NCI-H2196 (cell line): ENCODE measurements around the gene MUC5B.
"Not testable (repeated sequence)": the region's sequence is repeated elsewhere in the genome, so short reads cannot be mapped to it uniquely, and the experiment has no call there.

Experiments used
- DNase-seq: peaks from one replicate; lab custom pipeline; 2025; ENCODE audit not compliant: unreplicated experiment; lab: John Stamatoyannopoulos, UW

Gene MUC5B

DNA sequence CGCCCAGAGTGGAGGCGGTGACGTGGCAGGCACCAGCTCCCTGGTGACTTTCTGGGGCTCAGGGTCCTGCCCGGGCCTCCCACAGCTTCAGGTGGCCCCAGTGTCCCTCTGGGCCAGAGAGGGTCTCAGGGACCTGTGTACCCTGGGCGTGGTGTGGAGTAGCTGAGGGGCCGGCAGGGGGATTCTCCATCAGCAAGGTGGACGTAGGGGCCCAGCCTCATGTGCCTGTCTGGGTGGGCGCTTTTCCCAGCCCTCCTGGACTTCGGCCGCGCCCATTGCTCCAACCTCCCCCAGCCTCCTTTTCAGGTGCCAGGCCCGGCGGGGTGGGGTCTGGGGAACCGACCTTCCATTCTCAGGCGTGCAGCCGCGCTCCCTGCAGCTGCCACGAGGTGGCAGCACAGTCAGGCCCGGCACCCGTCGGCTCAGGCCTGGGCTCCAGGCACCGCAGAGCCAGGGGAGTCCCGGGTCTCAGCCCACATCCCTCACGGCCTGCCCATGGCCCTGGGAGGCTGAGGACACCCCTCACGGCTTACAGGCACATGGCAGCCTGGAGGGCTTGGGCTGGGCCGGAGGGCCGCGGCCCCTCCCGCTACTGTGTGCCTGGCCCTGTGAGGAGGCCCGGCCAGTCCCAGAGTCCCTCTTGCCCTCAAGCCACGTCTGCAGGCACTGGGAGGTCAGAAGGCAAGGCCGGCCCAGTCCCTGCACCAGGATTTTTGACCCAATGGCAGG lies 19.9 kb upstream of the MUC5B start:
- peak; percentile 68 for DNase-seq

- DNase-seq: peak; percentile 20
Measured at GRCh38 chr11:1203505-1204271, 19.2 kb upstream of the MUC5B start.

DNA sequence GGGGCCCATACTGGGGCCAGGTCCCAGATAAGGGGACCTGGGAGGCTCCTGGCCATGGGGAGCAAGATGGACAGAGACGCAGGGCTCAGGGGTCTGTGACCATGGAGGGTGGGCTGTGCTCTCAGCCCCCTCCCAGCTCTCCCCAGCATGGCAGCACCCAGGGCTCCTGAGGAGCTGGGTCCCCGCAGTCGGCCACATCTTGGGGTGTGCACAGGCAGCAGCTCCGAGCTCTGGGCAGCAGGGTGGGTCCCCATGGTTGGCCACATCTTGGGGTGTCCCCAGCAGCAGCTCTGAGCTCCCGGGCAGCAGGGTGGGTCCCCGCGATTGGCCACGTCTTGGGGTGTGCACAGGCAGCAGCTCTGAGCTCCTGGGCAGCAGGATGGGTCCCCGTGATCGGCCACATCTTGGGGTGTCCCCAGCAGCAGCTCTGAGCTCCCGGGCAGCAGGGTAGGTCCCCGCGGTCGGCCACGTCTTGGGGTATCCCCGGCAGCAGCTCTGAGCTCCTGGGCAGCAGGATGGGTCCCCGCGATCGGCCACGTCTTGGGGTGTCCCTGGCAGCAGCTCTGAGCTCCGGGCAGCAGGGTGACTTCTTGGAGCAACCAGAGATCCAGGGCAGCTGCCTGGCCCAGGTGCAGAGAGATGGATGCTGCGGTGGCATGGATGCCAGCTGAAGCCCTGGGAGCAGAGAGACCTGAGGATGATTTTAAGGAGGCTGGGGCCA lies 18.3 kb upstream of the MUC5B start:
- DNase-seq: no peak

- no peak for DNase-seq
Measured at GRCh38 chr11:1205121-1205986, 17.5 kb upstream of the MUC5B start.

- DNase-seq: no peak
Measured at GRCh38 chr11:1205987-1206331, 16.9 kb upstream of the MUC5B start.

DNA sequence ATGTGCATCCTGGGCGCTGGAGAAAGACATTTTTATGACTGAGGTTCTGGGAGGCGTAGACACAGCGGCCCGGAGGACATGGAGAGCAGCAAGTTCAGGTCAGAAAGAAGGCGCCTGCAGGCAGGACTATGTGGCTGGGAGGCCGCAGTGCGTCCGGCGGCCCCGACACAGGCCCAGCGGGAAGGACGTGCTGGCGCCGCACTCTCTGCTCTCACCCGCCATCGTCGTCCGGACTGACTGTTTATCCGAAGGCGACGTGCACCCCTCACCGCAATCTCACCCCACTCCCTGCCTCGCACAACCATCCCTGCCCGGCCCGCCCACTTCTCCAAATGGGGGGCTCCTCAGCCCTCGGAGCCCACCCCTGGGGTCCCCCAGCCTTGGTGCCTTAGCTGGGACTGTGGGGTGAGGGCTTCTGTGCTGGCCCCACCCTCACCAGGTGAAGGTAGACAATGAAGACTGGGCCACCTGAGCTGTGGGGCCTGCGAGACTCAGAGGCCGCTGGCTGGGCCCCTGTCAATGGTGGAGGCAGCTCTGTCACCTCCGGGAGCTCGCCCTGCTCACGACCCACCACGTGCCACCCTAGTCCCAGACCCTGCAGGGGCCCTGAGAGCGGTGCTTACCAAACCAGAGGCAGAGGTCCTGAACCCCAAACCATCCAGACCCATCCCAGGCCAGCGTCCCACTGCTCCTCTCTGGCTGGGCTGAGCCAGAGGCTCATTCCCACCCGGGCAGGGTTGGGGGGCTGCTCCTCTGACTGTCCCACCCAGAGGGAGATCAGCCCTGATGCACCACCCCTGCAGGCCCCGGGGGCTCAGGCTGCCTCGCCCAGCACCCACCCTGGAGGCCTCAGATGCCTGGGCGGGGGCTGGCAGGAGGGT lies 16.2 kb upstream of the MUC5B start:
- DNase-seq: no peak

DNA sequence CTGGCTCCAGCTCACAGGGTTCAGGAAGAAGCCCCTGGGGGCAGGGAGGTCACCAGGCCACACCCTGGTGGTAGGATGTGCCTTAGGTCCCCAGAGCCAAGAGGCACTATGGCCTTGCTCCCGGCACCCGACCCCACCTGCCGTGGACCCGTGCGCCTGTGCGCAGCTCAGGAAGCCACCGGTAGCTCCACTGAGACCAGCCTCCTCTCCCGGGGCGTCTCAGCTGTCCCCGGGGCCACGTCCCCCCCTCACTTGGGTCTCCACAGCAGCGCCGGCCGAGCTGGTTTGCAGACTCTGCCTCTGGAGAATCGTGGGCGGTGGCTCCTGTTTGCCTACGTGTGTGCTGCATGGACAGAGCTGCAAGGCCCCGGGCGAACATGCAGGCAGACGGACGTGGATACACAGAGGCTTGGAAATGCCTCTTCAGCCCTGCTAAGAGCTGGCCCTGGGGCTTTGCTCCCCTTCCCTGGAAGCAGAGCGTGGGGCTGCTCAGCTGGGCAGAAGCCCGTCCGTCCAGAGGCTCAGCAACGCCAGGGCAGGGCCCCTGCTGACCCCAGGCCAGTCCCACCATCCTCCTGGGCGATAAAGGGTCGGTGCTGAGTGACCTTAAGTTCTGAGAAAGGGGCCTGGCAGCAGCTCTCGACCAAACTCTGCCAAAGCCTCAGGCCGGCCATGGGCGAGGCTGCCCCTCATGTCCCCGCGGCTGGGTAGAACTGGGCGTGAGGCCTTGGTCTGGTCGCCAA lies 15.3 kb upstream of the MUC5B start:
- no peak for DNase-seq

DNA sequence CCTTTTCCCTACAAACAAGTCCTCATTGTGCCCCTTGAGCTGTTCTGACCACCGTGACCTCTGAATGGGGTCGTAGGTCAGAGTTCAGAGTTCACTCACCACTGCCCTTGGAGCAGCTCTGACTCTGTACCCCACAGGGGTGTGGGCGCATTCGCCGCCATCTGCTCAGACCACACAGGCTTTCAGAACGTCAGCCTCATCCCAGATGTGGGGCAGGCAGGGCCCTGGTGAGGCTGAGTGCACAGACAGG lies 14.8 kb upstream of the MUC5B start:
- no peak for DNase-seq

DNA sequence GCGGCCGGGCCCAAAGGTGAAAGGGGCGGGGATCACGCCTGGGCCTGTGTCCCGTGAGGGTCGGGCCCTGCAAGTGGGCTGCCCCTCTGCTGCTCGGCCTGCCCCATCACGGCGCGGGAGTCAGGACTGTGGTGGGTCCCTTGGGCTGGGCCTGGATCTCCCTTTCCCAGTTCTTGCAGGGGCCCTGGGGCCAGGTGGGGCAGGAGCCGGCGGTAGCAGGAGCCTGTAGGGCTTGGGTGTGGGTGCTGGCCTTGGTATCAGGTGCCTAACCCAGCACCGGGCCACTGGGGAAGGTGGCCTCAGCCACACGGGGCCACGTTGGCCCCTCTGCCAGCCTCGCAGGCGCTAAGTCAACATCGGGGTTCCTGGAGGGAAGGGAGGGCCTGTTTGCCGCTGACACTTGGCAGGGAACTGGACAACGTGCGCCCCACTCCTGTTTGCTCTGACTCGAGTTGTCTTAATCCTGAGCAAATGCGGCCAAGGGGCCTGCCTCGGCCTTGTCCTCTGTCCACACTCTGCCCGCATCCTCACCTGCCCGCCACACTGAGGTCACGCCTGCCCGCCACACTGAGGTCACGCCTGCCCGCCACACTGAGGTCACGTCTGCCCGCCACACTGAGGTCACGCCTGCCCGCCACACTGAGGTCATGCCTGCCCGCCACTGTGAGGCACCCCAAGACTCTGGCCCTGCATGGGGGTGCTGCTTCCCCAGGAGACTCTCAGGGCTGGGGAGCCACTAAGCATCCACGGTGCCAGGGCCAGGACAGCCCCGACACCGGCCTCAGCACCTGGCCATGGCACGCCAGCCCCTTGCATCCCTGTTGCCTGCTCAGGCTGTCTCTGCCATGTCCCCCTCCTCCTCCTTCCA lies 14.2 kb upstream of the MUC5B start:
- no peak for DNase-seq

DNA sequence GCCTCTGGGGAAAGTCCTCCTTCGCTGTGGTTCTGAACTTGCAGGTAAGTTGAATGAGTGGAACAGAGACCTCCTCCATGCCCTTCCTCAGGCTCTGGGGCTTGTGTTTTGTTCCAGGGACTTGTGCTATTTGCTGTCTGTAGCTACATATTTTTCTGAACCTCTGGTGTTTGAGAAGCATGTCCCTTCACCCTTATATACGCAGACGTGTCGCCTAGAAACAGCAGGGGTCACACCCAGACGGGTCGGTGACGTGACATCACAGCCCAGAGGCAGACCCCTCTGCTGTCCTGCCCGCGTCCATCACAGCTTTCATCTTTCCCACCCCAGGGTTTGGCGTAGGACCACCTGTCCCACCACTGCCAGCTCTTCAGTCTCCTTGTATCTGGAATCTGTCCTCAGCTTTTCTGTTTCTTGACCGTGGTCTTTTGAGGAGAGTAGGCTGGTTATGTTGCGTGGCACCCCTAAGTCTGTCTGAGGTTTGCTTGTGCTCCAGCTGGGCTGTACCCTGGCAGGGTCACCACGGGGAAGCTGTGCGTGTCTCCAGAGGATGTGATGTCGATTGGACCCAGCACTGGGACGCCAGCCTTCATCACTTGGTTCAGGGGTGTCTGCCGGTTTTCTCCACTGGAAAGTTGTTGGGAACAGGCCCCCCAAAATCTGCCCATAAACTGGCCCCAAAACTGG lies 13.4 kb upstream of the MUC5B start:
- no peak for DNase-seq

DNA sequence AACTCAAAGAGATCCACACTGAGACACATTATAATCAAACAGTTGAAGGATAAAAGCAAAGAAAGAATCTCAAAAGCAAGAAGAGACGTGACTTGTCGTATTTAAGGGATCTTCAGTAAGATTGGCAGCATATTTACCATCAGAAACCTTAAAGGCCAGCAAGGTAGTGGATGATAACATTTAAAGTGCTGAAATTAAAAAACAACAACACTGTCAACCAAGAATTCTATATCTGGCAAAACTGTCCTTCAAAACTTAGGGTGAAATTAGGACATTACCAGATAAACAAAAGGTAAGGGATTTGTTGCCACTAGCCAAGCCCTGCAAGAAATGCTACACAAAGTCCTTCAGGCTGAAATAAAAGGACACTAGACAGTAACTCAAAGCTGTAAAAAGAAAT lies 11.0 kb upstream of the MUC5B start:
- DNase-seq: no peak

DNA sequence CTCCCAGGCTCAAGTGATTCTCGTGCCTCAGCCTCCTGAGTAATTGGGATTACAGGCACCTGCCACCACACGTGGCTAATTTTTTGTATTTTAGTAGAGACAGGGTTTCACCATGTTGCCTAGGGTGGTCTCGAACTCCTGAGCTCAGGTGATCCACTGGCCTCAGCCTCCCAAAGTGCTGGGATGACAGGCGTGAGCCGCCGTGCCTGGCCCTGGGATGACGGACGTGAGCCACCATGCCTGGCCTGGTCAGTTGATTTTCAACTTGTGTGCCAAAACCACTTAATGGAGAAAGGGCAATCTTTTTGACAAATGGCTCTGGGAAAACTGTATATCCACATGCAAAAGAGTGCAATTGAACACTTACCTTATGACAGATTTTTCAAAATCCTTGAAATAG lies 7.0 kb upstream of the MUC5B start:
- not testable (repeated sequence) for DNase-seq

- DNase-seq: no peak
Measured at GRCh38 chr11:1217151-1217550, 5.7 kb upstream of the MUC5B start.

DNA sequence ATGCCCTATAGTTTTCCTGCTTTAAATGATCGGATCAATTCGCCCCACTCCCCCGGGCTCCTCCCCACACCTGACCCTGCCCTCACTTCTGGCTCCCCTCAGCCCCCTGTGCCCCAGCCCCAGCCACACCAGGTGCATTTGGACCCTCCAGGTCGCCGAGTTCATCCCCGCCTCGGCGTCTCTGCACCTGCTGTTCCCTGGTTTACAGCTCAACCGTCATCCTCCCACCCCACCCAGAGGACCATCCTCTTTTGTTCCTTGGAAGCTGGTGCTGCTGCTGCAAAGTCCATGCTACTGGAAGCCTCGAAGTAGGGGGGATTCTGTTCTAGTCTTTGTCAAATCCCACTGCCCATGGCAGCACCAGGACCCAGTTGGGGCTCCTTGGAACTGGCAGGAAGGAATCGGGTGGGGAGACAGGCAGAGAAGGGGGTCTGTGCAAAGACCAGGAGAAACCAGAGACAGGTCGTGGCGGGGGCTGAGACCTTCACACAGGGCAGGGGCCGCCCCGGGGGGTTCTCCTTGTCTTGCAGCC lies 4.5 kb upstream of the MUC5B start:
- no peak for DNase-seq

GRCh38 chr11:1218788-1219445 lies 3.9 kb upstream of the MUC5B start:
- no peak for DNase-seq

DNA sequence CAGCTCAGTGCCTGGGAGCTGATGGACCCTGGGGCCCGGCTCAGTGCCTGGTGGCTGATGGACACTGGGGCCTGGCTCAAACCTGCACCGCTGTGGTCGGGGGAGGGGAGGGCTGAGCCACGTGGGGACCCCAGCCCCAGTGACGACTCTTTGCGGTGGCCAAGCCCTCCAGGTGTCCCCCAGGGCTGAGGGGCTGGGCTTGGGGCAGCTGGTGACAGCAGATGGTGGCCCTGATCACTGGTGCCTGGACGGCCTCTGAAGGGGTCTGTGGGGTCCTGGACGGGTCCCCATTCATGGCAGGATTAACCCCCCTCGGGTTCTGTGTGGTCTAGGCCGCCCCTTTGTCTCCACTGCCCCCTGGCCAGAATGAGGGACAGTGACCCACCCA lies 3.4 kb upstream of the MUC5B start:
- no peak for DNase-seq
